ENCODE results near the gene AIP.

The AIP gene

GRCh38 chr11:67517784-67518552, 35.1 kb downstream of the AIP start:
- no peaks in the 10 kb centered on the region for H3K36me3 ChIP-seq (ENCODE audit: control insufficient read depth, insufficient read depth, low read length)
- H3K27me3 ChIP-seq (ENCODE audit: control insufficient read depth, insufficient read depth, low read length), result no peaks in the 10 kb centered on the region
- no peaks in the 10 kb centered on the region for H3K9me3 ChIP-seq (ENCODE audit: control insufficient read depth, insufficient read depth, low read length)
- H3K4me1 ChIP-seq (ENCODE audit: control insufficient read depth, insufficient read depth, low read length), result no peaks in the 10 kb centered on the region
- no peak overlapping the region for H3K27ac ChIP-seq (ENCODE audit: low read depth, low read length)
- no peak overlapping the region for H3K4me3 ChIP-seq (ENCODE audit: low read depth, low read length)
- H3K9ac ChIP-seq (ENCODE audit: low read depth, low read length), result no peak overlapping the region

- H3K27ac ChIP-seq (ENCODE audit: low read depth, low read length), result no peak overlapping the region
- H3K9ac ChIP-seq (ENCODE audit: low read depth, low read length), result no peak overlapping the region
- H3K4me3 ChIP-seq (ENCODE audit: low read depth, low read length), result no peak overlapping the region
- no peaks in the 10 kb centered on the region for H3K27me3 ChIP-seq (ENCODE audit: control insufficient read depth, insufficient read depth, low read length)
- H3K4me1 ChIP-seq (ENCODE audit: control insufficient read depth, insufficient read depth, low read length), result no peaks in the 10 kb centered on the region
- H3K9me3 ChIP-seq (ENCODE audit: control insufficient read depth, insufficient read depth, low read length), result no peaks in the 10 kb centered on the region
- no peaks in the 10 kb centered on the region for H3K36me3 ChIP-seq (ENCODE audit: control insufficient read depth, insufficient read depth, low read length)
These were observed 36.9 kb downstream of the AIP start for GRCh38 chr11:67519726-67520125.

GRCh38 chr11:67520856-67521824, 38.3 kb downstream of the AIP start:
- Histone ChIP-seq H3K36me3 (ENCODE audit: control insufficient read depth, insufficient read depth, low read length) (no peaks in the 10 kb centered on the region), H3K27ac (ENCODE audit: low read depth, low read length) (no peak overlapping the region), H3K9ac (ENCODE audit: low read depth, low read length) (no peak overlapping the region), H3K4me1 (ENCODE audit: control insufficient read depth, insufficient read depth, low read length) (no peaks in the 10 kb centered on the region), H3K4me3 (ENCODE audit: low read depth, low read length) (no peak overlapping the region), H3K9me3 (ENCODE audit: control insufficient read depth, insufficient read depth, low read length) (no peaks in the 10 kb centered on the region), H3K27me3 (ENCODE audit: control insufficient read depth, insufficient read depth, low read length) (no peaks in the 10 kb centered on the region)

DNA sequence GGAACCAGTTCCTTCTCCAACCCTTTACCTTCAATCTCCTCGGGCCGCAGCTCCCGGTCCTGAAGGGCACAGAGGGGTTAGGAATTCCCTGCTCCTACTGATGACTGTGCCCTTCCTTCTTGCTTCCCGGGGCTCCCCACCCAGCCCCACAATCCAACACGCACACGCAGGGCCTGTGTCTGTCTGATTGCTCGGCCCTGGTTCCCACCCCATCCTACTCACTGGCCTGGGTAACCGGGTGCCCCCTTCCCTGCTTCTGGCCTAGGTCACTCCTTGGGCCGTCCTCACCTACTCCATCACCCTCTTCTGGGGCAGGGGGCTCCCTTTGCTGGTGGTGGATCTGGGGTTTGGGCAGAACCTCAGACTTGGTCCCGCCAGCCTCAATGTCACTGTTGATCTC, 39.1 kb downstream of the AIP start:
- no peak overlapping the region for H3K9ac ChIP-seq (ENCODE audit: low read depth, low read length)
- H3K9me3 ChIP-seq (ENCODE audit: control insufficient read depth, insufficient read depth, low read length), result no peaks in the 10 kb centered on the region
- H3K27ac ChIP-seq (ENCODE audit: low read depth, low read length), result no peak overlapping the region
- no peaks in the 10 kb centered on the region for H3K4me1 ChIP-seq (ENCODE audit: control insufficient read depth, insufficient read depth, low read length)
- no peaks in the 10 kb centered on the region for H3K27me3 ChIP-seq (ENCODE audit: control insufficient read depth, insufficient read depth, low read length)
- no peaks in the 10 kb centered on the region for H3K36me3 ChIP-seq (ENCODE audit: control insufficient read depth, insufficient read depth, low read length)
- H3K4me3 ChIP-seq (ENCODE audit: low read depth, low read length), result no peak overlapping the region

GRCh38 chr11:67522338-67522737, 39.5 kb downstream of the AIP start:
- Histone ChIP-seq H3K27ac (ENCODE audit: low read depth, low read length) (no peak overlapping the region), H3K36me3 (ENCODE audit: control insufficient read depth, insufficient read depth, low read length) (no peaks in the 10 kb centered on the region), H3K4me1 (ENCODE audit: control insufficient read depth, insufficient read depth, low read length) (no peaks in the 10 kb centered on the region), H3K9me3 (ENCODE audit: control insufficient read depth, insufficient read depth, low read length) (no peaks in the 10 kb centered on the region), H3K27me3 (ENCODE audit: control insufficient read depth, insufficient read depth, low read length) (no peaks in the 10 kb centered on the region), H3K4me3 (ENCODE audit: low read depth, low read length) (no peak overlapping the region), H3K9ac (ENCODE audit: low read depth, low read length) (no peak overlapping the region)

- H3K4me1 ChIP-seq (ENCODE audit: control insufficient read depth, insufficient read depth, low read length), result no peaks in the 10 kb centered on the region
- H3K4me3 ChIP-seq (ENCODE audit: low read depth, low read length), result no peak within 1 kb of the TSS
- H3K27ac ChIP-seq (ENCODE audit: low read depth, low read length), result no peak within 1 kb of the TSS
- no peaks in the 10 kb centered on the region for H3K27me3 ChIP-seq (ENCODE audit: control insufficient read depth, insufficient read depth, low read length)
- H3K36me3 ChIP-seq (ENCODE audit: control insufficient read depth, insufficient read depth, low read length), result no peaks in the 10 kb centered on the region
- H3K9me3 ChIP-seq (ENCODE audit: control insufficient read depth, insufficient read depth, low read length), result no peaks in the 10 kb centered on the region
- H3K9ac ChIP-seq (ENCODE audit: low read depth, low read length), result no peak within 1 kb of the TSS
These were observed 40.2 kb downstream of the AIP start, which contains the start of gene CABP2 for GRCh38 chr11:67522844-67523555. Gene CABP2, minus strand, starts transcription at chr11:67523446. Its CDS starts 120 bp downstream, at chr11:67523326.

- Histone ChIP-seq H3K9me3 (ENCODE audit: control insufficient read depth, insufficient read depth, low read length) (no peaks in the 10 kb centered on the region), H3K27me3 (ENCODE audit: control insufficient read depth, insufficient read depth, low read length) (no peaks in the 10 kb centered on the region), H3K4me3 (ENCODE audit: low read depth, low read length) (no peak overlapping the region), H3K27ac (ENCODE audit: low read depth, low read length) (no peak overlapping the region), H3K36me3 (ENCODE audit: control insufficient read depth, insufficient read depth, low read length) (no peaks in the 10 kb centered on the region), H3K4me1 (ENCODE audit: control insufficient read depth, insufficient read depth, low read length) (no peaks in the 10 kb centered on the region), H3K9ac (ENCODE audit: low read depth, low read length) (no peak overlapping the region)
These were observed 41.0 kb downstream of the AIP start for GRCh38 chr11:67523556-67524479.

GRCh38 chr11:67524480-67524808, 41.6 kb downstream of the AIP start:
- H3K27me3 ChIP-seq (ENCODE audit: control insufficient read depth, insufficient read depth, low read length), result no peaks in the 10 kb centered on the region
- no peak overlapping the region for H3K27ac ChIP-seq (ENCODE audit: low read depth, low read length)
- no peak overlapping the region for H3K9ac ChIP-seq (ENCODE audit: low read depth, low read length)
- no peaks in the 10 kb centered on the region for H3K9me3 ChIP-seq (ENCODE audit: control insufficient read depth, insufficient read depth, low read length)
- no peak overlapping the region for H3K4me3 ChIP-seq (ENCODE audit: low read depth, low read length)
- H3K4me1 ChIP-seq (ENCODE audit: control insufficient read depth, insufficient read depth, low read length), result no peaks in the 10 kb centered on the region
- H3K36me3 ChIP-seq (ENCODE audit: control insufficient read depth, insufficient read depth, low read length), result no peaks in the 10 kb centered on the region

DNA sequence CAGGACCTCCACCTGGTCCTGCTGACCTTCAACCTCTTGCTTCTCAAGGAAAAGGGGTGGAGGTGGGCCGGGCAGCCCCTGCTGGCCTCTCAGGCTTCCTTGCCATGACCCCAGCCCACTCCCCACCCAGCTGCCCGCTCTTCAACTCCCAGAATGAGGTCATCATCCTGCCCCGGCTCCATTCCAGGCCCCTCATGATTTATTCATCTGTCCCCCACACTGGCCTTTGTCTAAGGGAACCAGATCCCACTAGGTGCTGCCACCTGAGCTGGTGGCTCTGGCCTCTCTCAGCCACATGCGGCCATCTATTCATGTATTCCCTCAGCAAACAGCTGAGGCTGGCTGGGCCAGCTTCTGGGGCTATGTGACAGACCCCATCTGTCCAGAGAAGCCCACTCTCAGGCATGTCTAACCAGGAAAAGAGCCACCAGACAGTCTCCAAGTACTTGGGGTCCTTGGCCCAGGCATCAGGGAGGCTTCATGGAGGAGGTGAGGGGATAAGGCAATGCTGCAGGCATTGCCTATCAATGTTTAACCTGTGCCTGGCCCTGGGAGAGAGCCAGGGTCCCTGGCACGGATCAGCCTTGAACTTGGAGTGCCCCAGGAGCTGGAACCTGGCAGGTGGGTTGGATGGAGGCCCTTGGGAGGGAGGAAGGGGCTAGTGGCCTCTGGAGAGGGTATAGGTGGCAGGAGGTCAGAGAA, 42.6 kb downstream of the AIP start:
- Histone ChIP-seq H3K27me3 (ENCODE audit: control insufficient read depth, insufficient read depth, low read length) (no peaks in the 10 kb centered on the region), H3K27ac (ENCODE audit: low read depth, low read length) (no peak overlapping the region), H3K4me1 (ENCODE audit: control insufficient read depth, insufficient read depth, low read length) (no peaks in the 10 kb centered on the region), H3K4me3 (ENCODE audit: low read depth, low read length) (no peak overlapping the region), H3K9ac (ENCODE audit: low read depth, low read length) (no peak overlapping the region), H3K36me3 (ENCODE audit: control insufficient read depth, insufficient read depth, low read length) (no peaks in the 10 kb centered on the region), H3K9me3 (ENCODE audit: control insufficient read depth, insufficient read depth, low read length) (no peaks in the 10 kb centered on the region)

DNA sequence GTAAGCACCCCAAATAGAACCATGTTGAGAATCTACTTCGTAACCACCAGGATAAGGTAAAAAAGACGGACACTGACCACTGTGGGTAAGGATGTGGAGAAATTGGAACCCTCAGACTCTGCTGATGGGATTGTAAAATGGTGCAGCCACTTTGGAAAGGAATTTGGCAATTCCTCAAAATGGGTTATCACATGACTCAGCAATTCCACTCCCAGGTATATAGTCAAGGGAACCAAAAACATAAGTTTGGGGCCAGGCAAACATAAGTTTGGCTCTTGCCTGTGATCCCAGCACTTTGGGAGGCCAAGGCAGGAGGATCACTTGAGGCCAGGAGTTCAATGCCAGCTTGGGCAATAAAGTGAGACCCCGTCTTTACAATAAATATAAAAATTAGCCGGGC, 45.5 kb downstream of the AIP start:
- H3K4me3 ChIP-seq (ENCODE audit: low read depth, low read length), result no peak overlapping the region
- H3K27me3 ChIP-seq (ENCODE audit: control insufficient read depth, insufficient read depth, low read length), result no peaks in the 10 kb centered on the region
- no peaks in the 10 kb centered on the region for H3K4me1 ChIP-seq (ENCODE audit: control insufficient read depth, insufficient read depth, low read length)
- H3K36me3 ChIP-seq (ENCODE audit: control insufficient read depth, insufficient read depth, low read length), result no peaks in the 10 kb centered on the region
- H3K27ac ChIP-seq (ENCODE audit: low read depth, low read length), result no peak overlapping the region
- no peak overlapping the region for H3K9ac ChIP-seq (ENCODE audit: low read depth, low read length)
- peaks cover 3% of the 10 kb centered on the region; the same call in 1 of the 2 replicates for H3K9me3 ChIP-seq (ENCODE audit: control insufficient read depth, insufficient read depth, low read length)

Measured in HUES48 (cell line).